HEK293 (cell line): ENCODE measurements around the gene TRIM40.

Experiments used
- BCL11B ChIP-seq: fragments of 450-650 bp; formaldehyde crosslinking; IDR thresholded peaks from 2 replicates; pipeline ENCODE4 v1.5.1; 2016; ENCODE audit warnings: low read depth, missing biosample characterization, missing genetic modification characterization
- KLF10 ChIP-seq: fragments of 450-650 bp; IDR thresholded peaks from 2 replicates; pipeline ENCODE4 v1.5.1; 2018; ENCODE audit warnings: missing biosample characterization, mild to moderate bottlenecking, missing genetic modification characterization
- KLF8 ChIP-seq: fragments of 450-650 bp; formaldehyde crosslinking; IDR thresholded peaks from 2 replicates; pipeline ENCODE4 v1.5.1; 2016; ENCODE audit warnings: missing biosample characterization, missing genetic modification characterization
- PRDM1 ChIP-seq: fragments of 450-650 bp; formaldehyde crosslinking; IDR thresholded peaks from 2 replicates; pipeline ENCODE4; 2016; ENCODE audit warnings: missing biosample characterization, missing genetic modification characterization
- PRDM10 ChIP-seq: fragments of 450-650 bp; formaldehyde crosslinking; IDR thresholded peaks from 2 replicates; pipeline ENCODE4 v1.5.1; 2016; ENCODE audit warnings: missing biosample characterization, missing genetic modification characterization
- SALL2 ChIP-seq: fragments of 450-650 bp; formaldehyde crosslinking; IDR thresholded peaks from 2 replicates; pipeline ENCODE4 v1.5.0; 2017; ENCODE audit warnings: missing biosample characterization, mild to moderate bottlenecking, missing genetic modification characterization, borderline replicate concordance
- SETDB1 ChIP-seq: IDR thresholded peaks from one replicate; pipeline ENCODE4 v1.6.1; 2017; ENCODE audit warnings: mild to moderate bottlenecking, low read length, moderate library complexity, mixed read lengths; ENCODE audit not compliant: insufficient read length
- ZBTB26 ChIP-seq: fragments of 450-650 bp; formaldehyde crosslinking; optimal IDR thresholded peaks from 2 replicates; pipeline ENCODE3; 2016; ENCODE audit warnings: missing biosample characterization, mild to moderate bottlenecking, missing genetic modification characterization
- ZEB2 ChIP-seq: fragments of 450-650 bp; formaldehyde crosslinking; IDR thresholded peaks from 2 replicates; pipeline ENCODE4 v1.5.1; 2016; ENCODE audit warnings: missing biosample characterization, missing genetic modification characterization
- ZFHX2 ChIP-seq: fragments of 450-650 bp; formaldehyde crosslinking; conservative IDR thresholded peaks from 2 replicates; pipeline ENCODE4 v1.5.1; 2016; ENCODE audit warnings: missing biosample characterization, missing genetic modification characterization
- ZNF184 ChIP-seq: fragments of 450-650 bp; IDR thresholded peaks from 2 replicates; pipeline ENCODE4 v1.5.1; 2018; ENCODE audit warnings: missing biosample characterization, mild to moderate bottlenecking, missing genetic modification characterization
- ZNF211 ChIP-seq: fragments of 450-650 bp; formaldehyde crosslinking; IDR thresholded peaks from 2 replicates; pipeline ENCODE4 v1.5.1; 2016; ENCODE audit warnings: low read depth, missing biosample characterization, missing genetic modification characterization
- ZNF221 ChIP-seq: fragments of 450-650 bp; formaldehyde crosslinking; IDR thresholded peaks from 2 replicates; pipeline ENCODE4 v1.5.1; 2017; ENCODE audit warnings: missing biosample characterization, missing genetic modification characterization, borderline replicate concordance
- ZNF223 ChIP-seq: fragments of 450-650 bp; formaldehyde crosslinking; IDR thresholded peaks from 2 replicates; pipeline ENCODE4 v1.5.1; 2016; ENCODE audit warnings: missing biosample characterization, missing genetic modification characterization
- ZNF335 ChIP-seq: fragments of 450-650 bp; formaldehyde crosslinking; conservative IDR thresholded peaks from 2 replicates; pipeline ENCODE4 v1.5.1; 2016; ENCODE audit warnings: missing biosample characterization, missing genetic modification characterization
- ZNF341 ChIP-seq: fragments of 450-650 bp; formaldehyde crosslinking; IDR thresholded peaks from 2 replicates; pipeline ENCODE4; 2016; ENCODE audit warnings: low read depth, missing biosample characterization, missing genetic modification characterization
- ZNF391 ChIP-seq: fragments of 450-650 bp; formaldehyde crosslinking; IDR thresholded peaks from 2 replicates; pipeline ENCODE4 v1.5.1; 2016; ENCODE audit warnings: low read depth, missing biosample characterization, missing genetic modification characterization, borderline replicate concordance
- ZNF433 ChIP-seq: fragments of 450-650 bp; formaldehyde crosslinking; IDR thresholded peaks from 2 replicates; pipeline ENCODE4 v1.5.1; 2016; ENCODE audit warnings: missing biosample characterization, missing genetic modification characterization, low read depth
- ZNF449 ChIP-seq: fragments of 450-650 bp; formaldehyde crosslinking; IDR thresholded peaks from 2 replicates; pipeline ENCODE4 v1.5.1; 2017; ENCODE audit warnings: missing biosample characterization, mild to moderate bottlenecking, missing genetic modification characterization, moderate library complexity
- ZNF571 ChIP-seq: fragments of 450-650 bp; formaldehyde crosslinking; IDR thresholded peaks from 2 replicates; pipeline ENCODE4 v1.5.0; 2017; ENCODE audit warnings: missing biosample characterization, missing genetic modification characterization
- ZNF610 ChIP-seq: fragments of 450-650 bp; formaldehyde crosslinking; IDR thresholded peaks from 2 replicates; pipeline ENCODE4 v1.5.1; 2016; ENCODE audit warnings: missing biosample characterization, missing genetic modification characterization, borderline replicate concordance
- ZNF629 ChIP-seq: fragments of 450-650 bp; formaldehyde crosslinking; IDR thresholded peaks from 2 replicates; pipeline ENCODE4 v1.5.1; 2017; ENCODE audit warnings: missing biosample characterization, missing genetic modification characterization
- ZNF645 ChIP-seq: fragments of 450-650 bp; formaldehyde crosslinking; IDR thresholded peaks from 2 replicates; pipeline ENCODE4; 2016; ENCODE audit warnings: missing biosample characterization, missing genetic modification characterization
- ZNF692 ChIP-seq: fragments of 450-650 bp; formaldehyde crosslinking; IDR thresholded peaks from 2 replicates; pipeline ENCODE4 v1.5.1; 2016; ENCODE audit warnings: missing biosample characterization, missing genetic modification characterization
- TF ChIP-seq, protein P1 (sequence below): fragments of 450-650 bp; formaldehyde crosslinking; IDR thresholded peaks from 2 replicates; pipeline ENCODE4 v1.5.1; 2016; ENCODE audit warnings: missing biosample characterization, missing genetic modification characterization
- TF ChIP-seq, protein P2 (sequence below): fragments of 450-650 bp; IDR thresholded peaks from 2 replicates; pipeline ENCODE4 v1.5.1; 2018; ENCODE audit warnings: missing biosample characterization, missing genetic modification characterization

The TRIM40 gene

DNA sequence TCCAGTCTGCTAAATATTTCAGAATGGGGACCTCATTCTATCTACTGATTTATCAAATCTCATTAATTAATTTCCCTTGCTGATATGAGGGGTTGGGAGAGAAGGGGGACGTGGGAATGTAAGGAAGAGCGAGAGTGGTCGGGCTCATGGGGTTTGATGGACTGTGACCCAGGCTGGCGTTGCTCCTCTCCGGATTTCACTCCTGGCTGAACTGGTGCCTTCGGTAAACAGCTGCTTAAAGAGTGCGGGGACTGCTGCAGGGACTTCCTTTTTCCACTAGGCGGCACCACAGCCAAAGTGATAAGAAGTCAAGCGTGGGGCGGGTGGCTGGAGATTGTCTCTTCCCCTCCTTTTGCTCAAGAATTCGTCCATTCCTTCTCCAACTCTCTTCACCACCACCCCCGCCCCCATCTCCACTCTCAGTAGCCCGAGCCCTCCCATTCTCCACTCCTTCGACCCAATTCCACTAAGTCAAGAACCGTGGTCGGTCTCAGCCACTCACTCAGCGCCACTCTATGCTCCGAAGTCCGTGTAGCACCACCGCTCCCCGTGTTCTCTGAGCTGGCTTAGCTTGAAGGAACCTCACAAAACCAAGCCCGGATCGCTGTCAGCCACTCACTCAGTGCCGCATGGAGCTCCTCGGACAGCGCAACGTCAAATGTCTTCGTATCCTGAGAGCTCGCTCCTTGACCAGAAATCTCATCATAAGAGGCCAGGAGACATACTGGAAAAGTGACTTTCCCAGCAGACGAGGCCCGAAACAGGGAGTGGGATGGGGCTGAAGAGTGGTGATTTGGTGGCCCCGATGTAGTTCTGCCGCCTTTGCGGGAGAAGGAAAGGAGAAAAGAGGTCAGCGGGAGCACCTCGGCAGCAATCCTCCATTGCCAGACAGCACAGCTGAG, 32.7 kb upstream of the TRIM40 start (continued):
- TF ChIP-seq ZNF610 = 0 out of 2 replicates have a peak, but pooled peaks have one; percentile 53
- no peak for TF ChIP-seq BCL11B (tag by site-specific recombination)
- TF ChIP-seq ZNF645 (tag by site-specific recombination) = no peak
- TF ChIP-seq PRDM1 = peak; percentile 70
- TF ChIP-seq ZNF211 (tag by site-specific recombination) = no peak
- TF ChIP-seq, protein P1, sequence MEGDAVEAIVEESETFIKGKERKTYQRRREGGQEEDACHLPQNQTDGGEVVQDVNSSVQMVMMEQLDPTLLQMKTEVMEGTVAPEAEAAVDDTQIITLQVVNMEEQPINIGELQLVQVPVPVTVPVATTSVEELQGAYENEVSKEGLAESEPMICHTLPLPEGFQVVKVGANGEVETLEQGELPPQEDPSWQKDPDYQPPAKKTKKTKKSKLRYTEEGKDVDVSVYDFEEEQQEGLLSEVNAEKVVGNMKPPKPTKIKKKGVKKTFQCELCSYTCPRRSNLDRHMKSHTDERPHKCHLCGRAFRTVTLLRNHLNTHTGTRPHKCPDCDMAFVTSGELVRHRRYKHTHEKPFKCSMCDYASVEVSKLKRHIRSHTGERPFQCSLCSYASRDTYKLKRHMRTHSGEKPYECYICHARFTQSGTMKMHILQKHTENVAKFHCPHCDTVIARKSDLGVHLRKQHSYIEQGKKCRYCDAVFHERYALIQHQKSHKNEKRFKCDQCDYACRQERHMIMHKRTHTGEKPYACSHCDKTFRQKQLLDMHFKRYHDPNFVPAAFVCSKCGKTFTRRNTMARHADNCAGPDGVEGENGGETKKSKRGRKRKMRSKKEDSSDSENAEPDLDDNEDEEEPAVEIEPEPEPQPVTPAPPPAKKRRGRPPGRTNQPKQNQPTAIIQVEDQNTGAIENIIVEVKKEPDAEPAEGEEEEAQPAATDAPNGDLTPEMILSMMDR (tag by site-specific recombination) = peak; percentile 96
- no peak for TF ChIP-seq SETDB1
- TF ChIP-seq ZNF221 (tag by site-specific recombination) = no peak
- TF ChIP-seq ZNF692 (tag by site-specific recombination) = peak; percentile 36; the same call in 1 of the 2 replicates
- no peak for TF ChIP-seq ZNF571 (tag by site-specific recombination)
- TF ChIP-seq ZNF223 = no peak
- peak; percentile 35 for TF ChIP-seq ZNF629 (tag by site-specific recombination)
- peak; percentile 22 for TF ChIP-seq KLF8 (tag by site-specific recombination)
- TF ChIP-seq ZNF341 = peak; percentile 70; the same call in 1 of the 2 replicates
- TF ChIP-seq, protein P2, sequence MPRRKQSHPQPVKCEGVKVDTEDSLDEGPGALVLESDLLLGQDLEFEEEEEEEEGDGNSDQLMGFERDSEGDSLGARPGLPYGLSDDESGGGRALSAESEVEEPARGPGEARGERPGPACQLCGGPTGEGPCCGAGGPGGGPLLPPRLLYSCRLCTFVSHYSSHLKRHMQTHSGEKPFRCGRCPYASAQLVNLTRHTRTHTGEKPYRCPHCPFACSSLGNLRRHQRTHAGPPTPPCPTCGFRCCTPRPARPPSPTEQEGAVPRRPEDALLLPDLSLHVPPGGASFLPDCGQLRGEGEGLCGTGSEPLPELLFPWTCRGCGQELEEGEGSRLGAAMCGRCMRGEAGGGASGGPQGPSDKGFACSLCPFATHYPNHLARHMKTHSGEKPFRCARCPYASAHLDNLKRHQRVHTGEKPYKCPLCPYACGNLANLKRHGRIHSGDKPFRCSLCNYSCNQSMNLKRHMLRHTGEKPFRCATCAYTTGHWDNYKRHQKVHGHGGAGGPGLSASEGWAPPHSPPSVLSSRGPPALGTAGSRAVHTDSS (tag by site-specific recombination) = no peak
- peak; percentile 57; the same call in 1 of the 2 replicates for TF ChIP-seq ZEB2 (tag by site-specific recombination)
- TF ChIP-seq ZNF335 (tag by site-specific recombination) = peak; percentile 35
- TF ChIP-seq ZFHX2 (tag by site-specific recombination) = peak; percentile 52
- peak; percentile 57; the same call in 1 of the 2 replicates for TF ChIP-seq ZNF391
- TF ChIP-seq KLF10 = 0 out of 2 replicates have a peak, but pooled peaks have one; percentile 16
- TF ChIP-seq ZNF184 = no peak
- TF ChIP-seq ZNF449 = no peak; the same call in 1 of the 2 replicates
- peak; percentile 10 for TF ChIP-seq ZBTB26
- TF ChIP-seq PRDM10 (tag by site-specific recombination) = peak; percentile 79
- no peak for TF ChIP-seq SALL2 (tag by site-specific recombination)
- no peak for TF ChIP-seq ZNF433 (tag by site-specific recombination)
